Sigmoid colon (tissue), 4 donors: Measurements from ENCODE around the gene NOPCHAP1.
"Not testable (repeated sequence)": the region's sequence is repeated elsewhere in the genome, so short reads cannot be mapped to it uniquely, and the experiment has no call there.

Experiments used
- CTCF ChIP-seq, 4 experiments: fragments of 450-650 bp in 3 of 4; fragments of 200-600 bp in 1 of 4; IDR thresholded peaks; one replicate each; pipeline ENCODE4 v1.5.1; 2016 to 2019; ENCODE audit warnings: antibody characterized with exemption in 4 of 4, mild to moderate bottlenecking in 3 of 4, moderate library complexity in 2 of 4
- POLR2A ChIP-seq, 2 donors: fragments of 450-650 bp; IDR thresholded peaks; one replicate each; pipeline ENCODE4 v1.6.1; 2016; ENCODE audit warnings: antibody characterized with exemption in 2 of 2, mild to moderate bottlenecking in 2 of 2, moderate library complexity in 2 of 2
- POLR2AphosphoS5 ChIP-seq, 4 donors: sonication (generic); formaldehyde crosslinking; IDR thresholded peaks; one replicate each; pipeline ENCODE4 v1.6.1; 2017; ENCODE audit warnings: antibody characterized with exemption in 4 of 4

GRCh38 chr12:104943401-104943800, 42.7 kb upstream of the NOPCHAP1 start:
- not testable (repeated sequence) for TF ChIP-seq CTCF, POLR2A, POLR2AphosphoS5 (IDR thresholded peaks at IDR 0.05)
